HUES64 (cell line): ENCODE results near the gene NFU1.
A peak's percentile ranks its signal among the peaks of the same experiment; 100 is the strongest.

ENCODE experiments used
- H3K27ac ChIP-seq: 2 replicates; pipeline ENCODE4 v1.7.0; 2013; ENCODE audit warnings: low read depth, low read length, inconsistent platforms
- H3K27me3 ChIP-seq: 2 replicates; pipeline ENCODE4 v1.6.1; 2013; ENCODE audit warnings: mild to moderate bottlenecking, low read length; ENCODE audit not compliant: insufficient read depth
- H3K36me3 ChIP-seq: 2 replicates; pipeline ENCODE4 v1.6.1; 2013; ENCODE audit warnings: mild to moderate bottlenecking, low read length; ENCODE audit not compliant: insufficient read depth
- H3K4me1 ChIP-seq: 2 replicates; pipeline ENCODE4 v1.6.1; 2013; ENCODE audit warnings: mild to moderate bottlenecking, low read length, moderate library complexity; ENCODE audit not compliant: insufficient read depth
- H3K4me3 ChIP-seq: 2 replicates; pipeline ENCODE4 v1.5.1; 2013; ENCODE audit warnings: mild to moderate bottlenecking, low read length, moderate library complexity
- H3K9ac ChIP-seq: 2 replicates; pipeline ENCODE4 v1.6.1; 2013; ENCODE audit warnings: mild to moderate bottlenecking, low read depth, low read length
- H3K9me3 ChIP-seq: 2 replicates; pipeline ENCODE4 v1.6.1; 2013; ENCODE audit warnings: low read depth, low read length; ENCODE audit not compliant: insufficient read depth
- WGBS: fragments of 150-250, 120-280 bp; methylation state at CpG from one replicate; pipeline ENCODE4 v1.1.7; 2013; ENCODE audit warnings: missing lambda C conversion rate; 5-methylcytosine and 5-hydroxymethylcytosine counted together

The NFU1 gene

GRCh38 chr2:69387770-69388481, 49.3 kb downstream of the NFU1 start:
- H3K4me1 ChIP-seq, result peaks cover 19% of the 10 kb centered on the region
- WGBS, result 79% methylated on average over 14 of the region's 14 CpGs
- H3K9me3 ChIP-seq, result no peaks in the 10 kb centered on the region
- peak overlapping the region; percentile 77 for H3K9ac ChIP-seq
- H3K27ac ChIP-seq, result no peak overlapping the region
- H3K27me3 ChIP-seq, result no peaks in the 10 kb centered on the region; the same call in 1 of the 2 replicates
- H3K4me3 ChIP-seq, result peak overlapping the region; percentile 80
- H3K36me3 ChIP-seq, result no peaks in the 10 kb centered on the region

DNA sequence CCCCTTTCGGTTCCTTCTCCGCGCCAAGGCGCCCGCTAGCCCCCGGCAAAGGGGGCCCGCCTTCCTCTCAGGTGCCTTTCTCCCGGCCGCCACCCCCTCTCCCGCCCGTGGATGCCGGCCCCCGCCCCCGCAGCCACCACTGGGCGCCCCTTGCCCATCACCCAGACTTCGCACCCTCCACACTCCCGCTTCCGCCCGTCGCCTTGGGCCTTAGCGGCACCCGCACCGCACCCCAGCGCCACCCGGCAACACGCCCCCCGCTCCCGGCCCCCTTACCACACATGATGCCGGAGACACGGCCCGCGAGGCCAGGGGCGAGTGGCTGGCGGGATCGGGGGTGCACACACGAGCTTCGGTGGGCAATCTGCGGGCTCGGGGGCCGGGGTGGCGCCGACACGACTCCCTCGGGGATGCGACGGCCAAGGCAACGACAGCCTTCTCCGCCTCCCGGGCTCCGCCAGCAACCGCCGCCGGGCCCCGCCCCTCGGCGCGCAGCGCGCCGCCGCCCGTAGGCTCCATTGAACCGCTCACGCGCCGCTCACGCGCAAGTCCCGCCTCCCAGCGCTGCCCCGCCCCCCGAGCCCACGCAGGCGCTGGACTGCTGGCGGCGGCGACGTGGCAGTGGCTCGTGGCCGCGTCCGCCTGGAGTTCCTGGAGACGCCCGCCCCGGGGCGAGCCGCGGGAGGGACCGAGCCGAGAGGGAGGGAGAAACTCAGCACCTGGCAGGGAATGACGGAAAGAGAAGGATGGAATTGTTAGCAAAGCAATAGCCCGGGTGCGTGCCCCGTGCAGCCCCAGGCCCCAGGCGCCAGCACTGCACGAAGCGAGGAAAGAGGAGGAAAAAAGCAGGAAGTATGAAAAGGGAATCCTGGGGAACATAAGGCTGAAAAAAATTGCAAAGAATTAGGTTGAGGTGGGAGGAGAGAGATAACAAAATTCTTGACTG, 50.2 kb downstream of the NFU1 start, which contains the start of gene GFPT1:
TSS of gene GFPT1 (minus strand) at position 439 of the 946 bp plus-strand sequence. CDS start at position 283, 156 bp downstream.
- Histone ChIP-seq H3K4me1 (peaks cover 19% of the 10 kb centered on the region), H3K9me3 (no peaks in the 10 kb centered on the region), H3K9ac (peak within 1 kb of the TSS; percentile 79), H3K36me3 (peaks cover 6% of the 10 kb centered on the region; the same call in 1 of the 2 replicates), H3K27me3 (no peaks in the 10 kb centered on the region; the same call in 1 of the 2 replicates), H3K4me3 (peak within 1 kb of the TSS; percentile 80), H3K27ac (peak within 1 kb of the TSS; percentile 41; the same call in 1 of the 2 replicates)
- under 1% methylated on average over 97 of the region's 97 CpGs for WGBS

DNA sequence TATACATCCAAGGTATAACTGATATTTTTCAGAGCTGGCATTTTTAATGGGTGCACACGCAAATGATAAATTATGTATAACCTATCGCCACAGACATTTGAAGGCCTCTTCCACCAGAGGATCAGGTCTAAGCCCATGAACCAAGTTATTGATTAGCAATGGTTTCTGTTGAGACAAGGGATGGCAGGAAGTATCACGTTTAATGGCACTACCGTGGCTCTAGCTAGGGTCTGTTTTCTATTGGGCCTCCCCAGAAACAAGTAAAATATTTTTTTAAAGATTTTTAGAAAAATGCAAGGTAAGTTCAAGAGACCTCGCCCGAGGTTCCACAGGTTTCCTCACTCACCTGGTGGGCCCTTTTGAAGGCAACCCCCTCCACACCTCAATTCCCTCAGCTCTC, 50.9 kb downstream of the NFU1 start:
- Histone ChIP-seq H3K9me3 (no peaks in the 10 kb centered on the region), H3K4me3 (peak overlapping the region; percentile 80), H3K9ac (peak overlapping the region; percentile 79), H3K27ac (no peak overlapping the region; the same call in 1 of the 2 replicates), H3K36me3 (peaks cover 6% of the 10 kb centered on the region; the same call in 1 of the 2 replicates), H3K27me3 (no peaks in the 10 kb centered on the region; the same call in 1 of the 2 replicates), H3K4me1 (peaks cover 19% of the 10 kb centered on the region)
- 23% methylated on average over 6 of the region's 6 CpGs for WGBS

- H3K27ac ChIP-seq, result no peak overlapping the region
- 74% methylated on average over 7 of the region's 8 CpGs for WGBS
Measured at GRCh38 chr2:69385443-69386151, 51.6 kb downstream of the NFU1 start.

GRCh38 chr2:69384618-69385081, 52.6 kb downstream of the NFU1 start:
- Histone ChIP-seq H3K9ac (no peak overlapping the region), H3K27me3 (no peaks in the 10 kb centered on the region; the same call in 1 of the 2 replicates), H3K4me1 (peaks cover 19% of the 10 kb centered on the region), H3K36me3 (peaks cover 6% of the 10 kb centered on the region; the same call in 1 of the 2 replicates), H3K27ac (no peak overlapping the region), H3K9me3 (no peaks in the 10 kb centered on the region), H3K4me3 (no peak overlapping the region)
- WGBS, result 92% methylated on average over 5 of the region's 5 CpGs

More at GRCh38 chr2:69385443-69386151, 51.6 kb downstream of the NFU1 start:
- H3K27me3 ChIP-seq, result no peaks in the 10 kb centered on the region; the same call in 1 of the 2 replicates
- H3K4me3 ChIP-seq, result peak overlapping the region; percentile 80
- peak overlapping the region; percentile 79; the same call in 1 of the 2 replicates for H3K9ac ChIP-seq
- H3K36me3 ChIP-seq, result peaks cover 6% of the 10 kb centered on the region; the same call in 1 of the 2 replicates
- H3K9me3 ChIP-seq, result no peaks in the 10 kb centered on the region
- H3K4me1 ChIP-seq, result peaks cover 19% of the 10 kb centered on the region

DNA sequence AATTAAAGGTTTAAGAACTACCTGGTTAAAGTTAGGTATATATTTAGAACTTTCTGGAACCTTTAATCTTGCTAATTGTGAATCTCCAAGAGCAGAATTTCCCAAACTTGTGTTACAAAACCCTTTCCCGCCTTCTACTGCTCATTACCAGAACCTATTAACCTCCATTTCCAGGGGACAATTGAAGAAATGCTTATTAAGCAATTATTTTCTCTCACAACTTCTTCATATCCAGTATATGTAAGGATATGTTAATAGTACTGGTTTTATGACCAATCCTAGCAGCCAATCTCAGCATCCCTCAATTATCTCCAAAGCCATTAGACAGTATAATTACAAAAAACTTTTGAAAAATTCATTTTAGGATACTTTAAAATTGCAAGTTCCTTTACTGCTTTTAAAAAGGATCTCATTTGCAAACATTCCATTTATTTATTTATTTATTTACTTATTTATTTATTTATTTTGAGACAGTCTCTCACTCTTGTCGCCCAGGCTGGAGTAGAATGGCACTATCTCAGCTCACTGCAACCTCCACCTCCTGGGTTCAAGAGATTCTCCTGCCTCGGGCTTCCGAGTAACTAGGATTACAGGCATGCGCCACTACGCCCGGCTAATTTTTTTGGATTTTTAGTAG, 53.9 kb downstream of the NFU1 start:
- Histone ChIP-seq H3K4me1 (peaks cover 19% of the 10 kb centered on the region), H3K9me3 (no peaks in the 10 kb centered on the region), H3K4me3 (no peak overlapping the region), H3K9ac (no peak overlapping the region), H3K27me3 (no peaks in the 10 kb centered on the region; the same call in 1 of the 2 replicates), H3K36me3 (peaks cover 6% of the 10 kb centered on the region; the same call in 1 of the 2 replicates), H3K27ac (no peak overlapping the region)
- WGBS, result 91% methylated on average over 7 of the region's 7 CpGs

DNA sequence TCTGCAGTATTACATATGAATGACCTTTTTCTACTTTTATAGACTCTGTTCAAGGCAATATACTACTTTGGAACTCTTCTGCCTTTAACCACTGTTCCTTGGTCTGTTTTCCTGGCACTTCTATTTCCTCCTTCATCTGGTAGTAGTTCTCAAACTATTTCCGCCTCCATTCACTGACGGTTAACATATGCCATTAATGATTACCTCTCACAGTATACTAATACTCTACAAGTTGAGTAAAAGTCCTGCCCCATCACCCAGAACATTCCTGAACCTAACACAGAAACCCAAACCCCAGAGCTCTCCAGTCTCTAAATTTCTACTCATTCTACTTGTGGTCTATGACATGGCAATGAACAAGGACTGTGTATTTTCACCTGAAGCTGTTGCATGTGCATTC, 54.7 kb downstream of the NFU1 start:
- no peaks in the 10 kb centered on the region for H3K9me3 ChIP-seq
- no peaks in the 10 kb centered on the region for H3K27me3 ChIP-seq
- no peak overlapping the region for H3K27ac ChIP-seq
- peaks cover 6% of the 10 kb centered on the region; the same call in 1 of the 2 replicates for H3K36me3 ChIP-seq
- no peak overlapping the region for H3K9ac ChIP-seq
- WGBS, result 95% methylated on average over 2 of the region's 2 CpGs
- peaks cover 12% of the 10 kb centered on the region for H3K4me1 ChIP-seq
- H3K4me3 ChIP-seq, result no peak overlapping the region

GRCh38 chr2:69381337-69381737, 55.9 kb downstream of the NFU1 start:
- Histone ChIP-seq H3K4me3 (no peak overlapping the region), H3K27me3 (no peaks in the 10 kb centered on the region), H3K9me3 (no peaks in the 10 kb centered on the region), H3K4me1 (peaks cover 11% of the 10 kb centered on the region), H3K36me3 (peaks cover 6% of the 10 kb centered on the region; the same call in 1 of the 2 replicates), H3K27ac (no peak overlapping the region), H3K9ac (no peak overlapping the region)
- 95% methylated on average over 1 of the region's 1 CpG for WGBS

DNA sequence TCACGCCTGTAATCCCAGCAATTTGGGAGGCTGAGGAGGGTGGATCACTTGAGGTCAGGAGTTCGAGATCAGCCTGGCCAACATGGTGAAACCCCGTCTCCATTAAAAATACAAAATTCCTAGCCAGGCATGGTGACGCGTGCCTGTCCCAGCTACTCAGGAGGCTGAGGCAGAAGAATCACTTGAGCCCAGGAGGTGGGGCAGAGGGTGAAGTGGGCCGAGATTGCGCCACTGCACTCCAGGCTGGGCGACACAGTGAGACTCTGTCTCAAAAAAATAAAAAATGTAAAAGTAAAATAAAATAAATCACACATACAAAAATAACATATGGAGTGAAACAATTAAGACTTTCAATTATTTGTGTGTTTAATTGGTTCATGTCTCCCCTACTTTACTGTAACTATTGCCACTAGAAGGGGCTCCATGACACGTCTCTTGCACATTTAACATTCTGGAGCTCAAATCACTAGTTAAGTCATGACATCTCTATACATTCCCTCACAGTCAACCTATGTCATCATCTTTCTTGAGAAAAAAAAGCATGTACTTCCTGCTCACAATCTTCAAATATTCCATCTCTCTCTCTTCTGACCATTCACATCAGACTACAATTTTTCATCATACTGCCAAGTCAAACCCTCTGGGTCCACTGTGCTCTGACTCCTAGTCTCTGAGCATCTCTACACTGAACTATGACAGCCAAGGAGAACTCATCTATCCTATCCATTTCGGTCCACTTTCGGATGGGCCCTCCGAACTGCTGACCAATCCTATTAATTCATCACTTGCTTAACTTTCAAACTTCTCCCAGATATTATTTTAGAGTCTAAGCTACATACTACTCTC, 56.9 kb downstream of the NFU1 start:
- no peak overlapping the region for H3K9ac ChIP-seq
- WGBS, result 95% methylated on average over 11 of the region's 12 CpGs
- peaks cover 6% of the 10 kb centered on the region; the same call in 1 of the 2 replicates for H3K36me3 ChIP-seq
- H3K4me1 ChIP-seq, result 0 out of 2 replicates have a peak, but pooled peaks cover 3% of the 10 kb centered on the region
- no peak overlapping the region for H3K4me3 ChIP-seq
- H3K9me3 ChIP-seq, result no peaks in the 10 kb centered on the region
- no peaks in the 10 kb centered on the region for H3K27me3 ChIP-seq
- H3K27ac ChIP-seq, result no peak overlapping the region
